CD4-positive, alpha-beta T cell (primary cell): ENCODE measurements around the gene ADARB2. TPM values are rescaled to one million over a fixed set of nuclear protein-coding genes. Genes with fewer than 3 reads are reported as not detected.

Experiments used
- ATAC-seq: fragments of 200-7000 bp; cut with Tn5 transposase; one replicate; pipeline ENCODE4 v1.10.0; 2022; ENCODE audit warnings: mild to moderate bottlenecking; ENCODE audit not compliant: poor library complexity
- CTCF ChIA-PET: fragments of 350-600 bp; sonication (Branson Sonifier 250); formaldehyde crosslinking; loops from one replicate; lab custom pipeline; 2021; ENCODE audit warnings: antibody characterized with exemption, inconsistent platforms; lab: Charles Lee
- POLR2A ChIA-PET: fragments of 350-600 bp; sonication (Branson Sonifier 250); formaldehyde crosslinking; loops from one replicate; lab custom pipeline; 2021; ENCODE audit warnings: antibody characterized with exemption, inconsistent platforms; lab: Charles Lee
- DNase-seq, 14 experiments: peaks; one replicate each; pipeline ENCODE4 v3.0.0-alpha.2; 2013 to 2020; ENCODE audit warnings: mixed read lengths in 2 of 14
- H3K27ac ChIP-seq, 2 donors: one replicate each; pipeline versions ENCODE4 v1.5.1 to v1.7.0; 2013; ENCODE audit warnings: low read length in 2 of 2, low read depth in 1 of 2, mild to moderate bottlenecking in 1 of 2
- H3K27me3 ChIP-seq, 2 experiments: 1 replicate in 1 of 2; 2 replicates in 1 of 2; pipeline versions ENCODE4 v1.6.1 to v1.7.0; 2013; ENCODE audit warnings: low read length in 2 of 2, control low read depth in 1 of 2, mild to moderate bottlenecking in 1 of 2, moderate library complexity in 1 of 2; ENCODE audit not compliant: insufficient read depth in 2 of 2, control insufficient read depth in 1 of 2
- H3K36me3 ChIP-seq: one replicate; pipeline ENCODE4 v1.6.1; 2013; ENCODE audit warnings: low read length, control low read depth; ENCODE audit not compliant: insufficient read depth
- H3K4me1 ChIP-seq: one replicate; pipeline ENCODE4 v1.6.1; 2013; ENCODE audit warnings: low read length, control low read depth; ENCODE audit not compliant: insufficient read depth
- H3K4me3 ChIP-seq: one replicate; pipeline ENCODE4 v1.5.1; 2013; ENCODE audit warnings: mild to moderate bottlenecking, low read length, moderate library complexity
- H3K9me3 ChIP-seq, 2 experiments: 1 replicate in 1 of 2; 2 replicates in 1 of 2; pipeline versions ENCODE4 v1.6.1 to v1.7.0; 2013; ENCODE audit warnings: low read length in 2 of 2, mild to moderate bottlenecking in 2 of 2, control low read depth in 1 of 2, moderate library complexity in 1 of 2; ENCODE audit not compliant: control insufficient read depth in 1 of 2, insufficient read depth in 1 of 2
- H3K27ac Mint-ChIP-seq: one replicate; pipeline ENCODE4 v1.8.0; 2020; ENCODE audit warnings: mixed read lengths
- H3K27me3 Mint-ChIP-seq: one replicate; pipeline ENCODE4 v1.8.0; 2021; ENCODE audit warnings: mixed read lengths
- H3K36me3 Mint-ChIP-seq: one replicate; pipeline ENCODE4 v1.8.0; 2021; ENCODE audit warnings: low read depth, mixed read lengths
- H3K4me1 Mint-ChIP-seq: one replicate; pipeline ENCODE4 v1.8.0; 2021; ENCODE audit warnings: low read depth, mixed read lengths
- H3K4me3 Mint-ChIP-seq: one replicate; pipeline ENCODE4 v1.8.0; 2020; ENCODE audit warnings: mild to moderate bottlenecking, mixed read lengths
- H3K9me3 Mint-ChIP-seq: one replicate; pipeline ENCODE4 v1.8.0; 2020; ENCODE audit warnings: mixed read lengths
- CTCF ChIP-seq: fragments of 200-600 bp; IDR thresholded peaks from one replicate; pipeline ENCODE4 v1.8.0; 2022; ENCODE audit warnings: antibody characterized with exemption, mild to moderate bottlenecking
- intact Hi-C, 2 experiments: fragments of 100-400 bp; cut with DNase I in 1 of 2; cut with micrococcal nuclease in 1 of 2; formaldehyde crosslinking; loops; one replicate each; pipeline versions ENCODE4 v1.15.1 to v1.9.0; 2023 to 2025; cut with DNase I, micrococcal nuclease
- total RNA-seq, 174 experiments: library from RNA in 2 of 174; stranded (reverse) in 2 of 174; gene quantifications; one replicate each; pipeline ENCODE4 v1.2.3 and lab custom pipeline; 2021 to 2026

Gene ADARB2
- total RNA-seq, 2 experiments from 2014 or later: 0.14 TPM; not detected in 1

GRCh38 chr10:1452777-1453176 lies 284.5 kb downstream of the ADARB2 start:
- Mint-ChIP-seq H3K36me3 (no peaks in the 10 kb centered on the region), H3K27ac (no peak overlapping the region), H3K9me3 (peaks cover 5% of the 10 kb centered on the region), H3K4me3 (no peak overlapping the region), H3K4me1 (no peaks in the 10 kb centered on the region), H3K27me3 (peaks cover 37% of the 10 kb centered on the region)
- ChIA-PET POLR2A (no interaction called here), CTCF (no interaction called here)
- peaks cover 6 to 10% of the 10 kb centered on the region in 2 experiments for H3K27me3 ChIP-seq
- DNase-seq (no peak), ATAC-seq (no peak)
- no peak for TF ChIP-seq CTCF
- intact Hi-C loops: no loop called here
- H3K4me1 ChIP-seq: no peaks in the 10 kb centered on the region
- peaks cover 0 to 14% of the 10 kb centered on the region in 2 experiments for H3K9me3 ChIP-seq
- no peak overlapping the region for H3K27ac ChIP-seq
- no peaks in the 10 kb centered on the region for H3K36me3 ChIP-seq
- no peak overlapping the region for H3K4me3 ChIP-seq

GRCh38 chr10:1451941-1452340 lies 285.4 kb downstream of the ADARB2 start:
- intact Hi-C loops: no loop called here
- CTCF ChIA-PET: no interaction called here
- H3K36me3 Mint-ChIP-seq: no peaks in the 10 kb centered on the region
- Histone ChIP-seq H3K4me1 (no peaks in the 10 kb centered on the region), H3K4me3 (no peak overlapping the region), H3K9me3 (peaks cover 0 to 14% of the 10 kb centered on the region in 2 experiments), H3K27ac (no peak overlapping the region), H3K36me3 (no peaks in the 10 kb centered on the region), H3K27me3 (peaks cover 6 to 10% of the 10 kb centered on the region in 2 experiments)
- no peak for DNase-seq
- ATAC-seq: no peak
- no peaks in the 10 kb centered on the region for H3K4me1 Mint-ChIP-seq
- no peak for TF ChIP-seq CTCF
- H3K9me3 Mint-ChIP-seq: peaks cover 5% of the 10 kb centered on the region
- H3K27me3 Mint-ChIP-seq: peaks cover 34% of the 10 kb centered on the region
- H3K27ac Mint-ChIP-seq: no peak overlapping the region
- POLR2A ChIA-PET: no interaction called here
- H3K4me3 Mint-ChIP-seq: no peak overlapping the region

- Mint-ChIP-seq H3K4me3 (no peak overlapping the region), H3K36me3 (no peaks in the 10 kb centered on the region), H3K27ac (no peak overlapping the region), H3K27me3 (peaks cover 34% of the 10 kb centered on the region), H3K4me1 (no peaks in the 10 kb centered on the region), H3K9me3 (peaks cover 5% of the 10 kb centered on the region)
- POLR2A ChIA-PET: no interaction called here
- CTCF ChIA-PET: no interaction called here
- ATAC-seq: no peak
- Histone ChIP-seq H3K27me3 (peaks cover 6 to 10% of the 10 kb centered on the region in 2 experiments), H3K36me3 (no peaks in the 10 kb centered on the region), H3K9me3 (peaks cover 0 to 14% of the 10 kb centered on the region in 2 experiments), H3K4me1 (no peaks in the 10 kb centered on the region), H3K4me3 (no peak overlapping the region), H3K27ac (no peak overlapping the region)
- DNase-seq: no peak
- no peak for TF ChIP-seq CTCF
- intact Hi-C loops: no loop called here
These were observed 285.9 kb downstream of the ADARB2 start for GRCh38 chr10:1451362-1451888.
